Measurements from ENCODE around the gene CTSD.

CTSD gene

GRCh38 chr11:1807264-1807995 is 43.7 kb upstream of the CTSD start:
- TF ChIP-seq, protein P1, sequence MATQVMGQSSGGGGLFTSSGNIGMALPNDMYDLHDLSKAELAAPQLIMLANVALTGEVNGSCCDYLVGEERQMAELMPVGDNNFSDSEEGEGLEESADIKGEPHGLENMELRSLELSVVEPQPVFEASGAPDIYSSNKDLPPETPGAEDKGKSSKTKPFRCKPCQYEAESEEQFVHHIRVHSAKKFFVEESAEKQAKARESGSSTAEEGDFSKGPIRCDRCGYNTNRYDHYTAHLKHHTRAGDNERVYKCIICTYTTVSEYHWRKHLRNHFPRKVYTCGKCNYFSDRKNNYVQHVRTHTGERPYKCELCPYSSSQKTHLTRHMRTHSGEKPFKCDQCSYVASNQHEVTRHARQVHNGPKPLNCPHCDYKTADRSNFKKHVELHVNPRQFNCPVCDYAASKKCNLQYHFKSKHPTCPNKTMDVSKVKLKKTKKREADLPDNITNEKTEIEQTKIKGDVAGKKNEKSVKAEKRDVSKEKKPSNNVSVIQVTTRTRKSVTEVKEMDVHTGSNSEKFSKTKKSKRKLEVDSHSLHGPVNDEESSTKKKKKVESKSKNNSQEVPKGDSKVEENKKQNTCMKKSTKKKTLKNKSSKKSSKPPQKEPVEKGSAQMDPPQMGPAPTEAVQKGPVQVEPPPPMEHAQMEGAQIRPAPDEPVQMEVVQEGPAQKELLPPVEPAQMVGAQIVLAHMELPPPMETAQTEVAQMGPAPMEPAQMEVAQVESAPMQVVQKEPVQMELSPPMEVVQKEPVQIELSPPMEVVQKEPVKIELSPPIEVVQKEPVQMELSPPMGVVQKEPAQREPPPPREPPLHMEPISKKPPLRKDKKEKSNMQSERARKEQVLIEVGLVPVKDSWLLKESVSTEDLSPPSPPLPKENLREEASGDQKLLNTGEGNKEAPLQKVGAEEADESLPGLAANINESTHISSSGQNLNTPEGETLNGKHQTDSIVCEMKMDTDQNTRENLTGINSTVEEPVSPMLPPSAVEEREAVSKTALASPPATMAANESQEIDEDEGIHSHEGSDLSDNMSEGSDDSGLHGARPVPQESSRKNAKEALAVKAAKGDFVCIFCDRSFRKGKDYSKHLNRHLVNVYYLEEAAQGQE (IDR thresholded peaks at IDR 0.05; ENCODE audit: insufficient read depth in 1 of 2, low read depth in 2 of 2, low read length in 2 of 2), result no peak
- no peak for TF ChIP-seq TAF1 (IDR thresholded peaks at IDR 0.05; ENCODE audit: borderline replicate concordance, insufficient read depth, low read length)
- no peak for TF ChIP-seq POLR2AphosphoS5 (IDR thresholded peaks at IDR 0.05; ENCODE audit: low read depth, low read length)
- TF ChIP-seq SIN3A (IDR thresholded peaks at IDR 0.05; ENCODE audit: borderline replicate concordance, insufficient read depth, low read length), result no peak
- TF ChIP-seq FOXP2 (optimal IDR thresholded peaks at IDR 0.05; ENCODE audit: borderline replicate concordance, extremely low read depth, extremely low read length, insufficient read depth), result no peak

- no peak for TF ChIP-seq TAF1 (IDR thresholded peaks at IDR 0.05; ENCODE audit: borderline replicate concordance, insufficient read depth, low read length)
- no peak for TF ChIP-seq SIN3A (IDR thresholded peaks at IDR 0.05; ENCODE audit: borderline replicate concordance, insufficient read depth, low read length)
- TF ChIP-seq, protein P1 (IDR thresholded peaks at IDR 0.05; ENCODE audit: insufficient read depth in 1 of 2, low read depth in 2 of 2, low read length in 2 of 2), result no peak
- no peak for TF ChIP-seq POLR2AphosphoS5 (IDR thresholded peaks at IDR 0.05; ENCODE audit: low read depth, low read length)
- TF ChIP-seq FOXP2 (optimal IDR thresholded peaks at IDR 0.05; ENCODE audit: borderline replicate concordance, extremely low read depth, extremely low read length, insufficient read depth), result no peak
Measured at GRCh38 chr11:1805525-1805924, 41.8 kb upstream of the CTSD start.

DNA sequence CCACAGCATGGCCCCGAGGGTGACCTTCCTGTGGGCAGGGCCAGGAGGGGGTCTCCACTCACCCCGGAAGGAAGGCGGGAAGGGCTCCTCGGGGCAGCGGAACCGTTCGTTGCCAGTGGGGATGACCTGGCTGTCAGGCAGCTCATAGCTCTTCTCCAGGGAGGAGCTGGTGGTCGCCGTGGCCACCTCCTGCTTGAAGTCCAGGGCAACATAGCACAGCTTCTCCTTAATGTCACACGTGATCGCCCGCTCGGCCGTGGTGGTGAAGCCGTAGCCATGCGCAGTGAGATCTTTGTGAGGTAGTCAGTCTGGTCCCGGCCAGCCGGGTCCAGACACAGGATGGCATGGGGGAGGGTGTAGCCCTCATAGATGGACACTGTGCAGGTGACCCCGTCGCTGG is 39.5 kb upstream of the CTSD start:
- no peak for TF ChIP-seq POLR2AphosphoS5 (IDR thresholded peaks at IDR 0.05; ENCODE audit: low read depth, low read length)
- TF ChIP-seq SIN3A (IDR thresholded peaks at IDR 0.05; ENCODE audit: borderline replicate concordance, insufficient read depth, low read length), result no peak
- TF ChIP-seq FOXP2 (optimal IDR thresholded peaks at IDR 0.05; ENCODE audit: borderline replicate concordance, extremely low read depth, extremely low read length, insufficient read depth), result no peak
- TF ChIP-seq, protein P1 (IDR thresholded peaks at IDR 0.05; ENCODE audit: insufficient read depth in 1 of 2, low read depth in 2 of 2, low read length in 2 of 2), result no peak
- no peak for TF ChIP-seq TAF1 (IDR thresholded peaks at IDR 0.05; ENCODE audit: borderline replicate concordance, insufficient read depth, low read length)

DNA sequence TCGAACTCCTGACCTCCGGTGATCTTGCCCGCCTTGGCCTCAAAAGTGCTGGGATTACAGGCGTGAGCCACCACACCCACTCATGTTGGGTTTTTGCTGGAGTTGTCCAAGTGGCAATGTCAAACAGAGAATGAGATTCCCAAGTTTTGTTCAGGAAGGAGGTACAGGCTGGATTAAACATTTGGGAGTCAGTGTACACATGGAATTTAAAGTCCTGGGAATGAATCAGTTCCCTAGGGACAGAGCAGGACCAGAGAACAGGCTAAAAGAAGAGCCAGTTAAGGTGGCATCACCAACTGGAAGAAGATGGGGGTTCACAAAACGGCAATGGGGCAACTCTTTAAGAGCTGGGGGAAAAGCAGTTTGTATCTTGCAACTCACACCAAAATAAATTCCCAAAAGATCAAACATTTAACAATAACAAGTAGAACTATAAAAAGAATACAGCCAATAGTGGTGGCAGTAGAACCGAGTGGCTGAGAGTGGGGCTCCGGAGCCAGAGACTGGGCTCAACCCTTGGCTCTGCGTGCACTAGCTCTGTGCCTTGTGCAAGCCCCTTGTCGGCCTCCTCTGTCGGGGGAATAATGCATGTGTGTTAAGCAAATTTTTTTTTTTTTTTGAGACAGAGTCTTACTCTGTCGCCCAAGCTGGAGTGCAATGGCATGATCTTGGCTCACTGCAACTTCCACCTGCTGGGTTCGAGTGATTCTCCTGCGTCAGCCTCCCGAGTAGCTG is 33.8 kb upstream of the CTSD start:
- TF ChIP-seq SIN3A (IDR thresholded peaks at IDR 0.05; ENCODE audit: borderline replicate concordance, insufficient read depth, low read length) (no peak), FOXP2 (optimal IDR thresholded peaks at IDR 0.05; ENCODE audit: borderline replicate concordance, extremely low read depth, extremely low read length, insufficient read depth) (no peak), POLR2AphosphoS5 (IDR thresholded peaks at IDR 0.05; ENCODE audit: low read depth, low read length) (no peak), TAF1 (IDR thresholded peaks at IDR 0.05; ENCODE audit: borderline replicate concordance, insufficient read depth, low read length) (no peak)
- TF ChIP-seq, protein P1 (IDR thresholded peaks at IDR 0.05; ENCODE audit: insufficient read depth in 1 of 2, low read depth in 2 of 2, low read length in 2 of 2), result no peak

Measured in PFSK-1 (cell line).